GM18526 (cell line): Measurements from ENCODE around the gene GPR78.

Experiments
- POLR2A ChIP-seq: IDR thresholded peaks from 3 replicates; pipeline ENCODE4 v1.6.1; 2011; ENCODE audit not compliant: insufficient read length; ENCODE audit errors: extremely low read depth

GPR78 gene

GRCh38 chr4:8618961-8619720 is 38.9 kb downstream of the GPR78 start:
- no peak for TF ChIP-seq POLR2A
